HEK293 (cell line): ENCODE measurements around the gene ANKH.
A peak's percentile ranks its signal among the peaks of the same experiment; 100 is the strongest.

ENCODE experiments used
- EGR2 ChIP-seq: fragments of 450-650 bp; formaldehyde crosslinking; IDR thresholded peaks from 2 replicates; pipeline ENCODE4 v1.5.1; 2016; ENCODE audit warnings: low read depth, missing biosample characterization, missing genetic modification characterization
- IKZF3 ChIP-seq: fragments of 450-650 bp; IDR thresholded peaks from 2 replicates; pipeline ENCODE4 v1.5.0; 2018; ENCODE audit warnings: missing biosample characterization, mild to moderate bottlenecking, missing genetic modification characterization, moderate library complexity
- KLF1 ChIP-seq: fragments of 450-650 bp; formaldehyde crosslinking; IDR thresholded peaks from 2 replicates; pipeline ENCODE4 v1.5.1; 2016; ENCODE audit warnings: missing biosample characterization, missing genetic modification characterization
- KLF17 ChIP-seq: fragments of 450-650 bp; formaldehyde crosslinking; IDR thresholded peaks from 2 replicates; pipeline ENCODE4 v1.5.1; 2016; ENCODE audit warnings: missing biosample characterization, missing genetic modification characterization
- MZF1 ChIP-seq: fragments of 450-650 bp; formaldehyde crosslinking; IDR thresholded peaks from 2 replicates; pipeline ENCODE4 v1.5.1; 2017; ENCODE audit warnings: missing biosample characterization, missing genetic modification characterization, borderline replicate concordance
- PRDM1 ChIP-seq: fragments of 450-650 bp; formaldehyde crosslinking; IDR thresholded peaks from 2 replicates; pipeline ENCODE4; 2016; ENCODE audit warnings: missing biosample characterization, missing genetic modification characterization
- SCRT1 ChIP-seq: fragments of 450-650 bp; formaldehyde crosslinking; IDR thresholded peaks from 2 replicates; pipeline ENCODE4 v1.5.1; 2016; ENCODE audit warnings: missing biosample characterization, missing genetic modification characterization, borderline replicate concordance
- SCRT2 ChIP-seq: fragments of 450-650 bp; formaldehyde crosslinking; IDR thresholded peaks from 2 replicates; pipeline ENCODE4 v1.5.1; 2016; ENCODE audit warnings: missing biosample characterization, missing genetic modification characterization
- ZFP3 ChIP-seq: fragments of 450-650 bp; formaldehyde crosslinking; IDR thresholded peaks from 2 replicates; pipeline ENCODE4 v1.5.1; 2016; ENCODE audit warnings: low read depth, missing biosample characterization, missing genetic modification characterization
- ZNF138 ChIP-seq: fragments of 450-650 bp; formaldehyde crosslinking; IDR thresholded peaks from 2 replicates; pipeline ENCODE4 v1.5.1; 2016; ENCODE audit warnings: missing biosample characterization, missing genetic modification characterization, borderline replicate concordance
- ZNF184 ChIP-seq: fragments of 450-650 bp; IDR thresholded peaks from 2 replicates; pipeline ENCODE4 v1.5.1; 2018; ENCODE audit warnings: missing biosample characterization, mild to moderate bottlenecking, missing genetic modification characterization
- ZNF223 ChIP-seq: fragments of 450-650 bp; formaldehyde crosslinking; IDR thresholded peaks from 2 replicates; pipeline ENCODE4 v1.5.1; 2016; ENCODE audit warnings: missing biosample characterization, missing genetic modification characterization
- ZNF302 ChIP-seq: fragments of 450-650 bp; formaldehyde crosslinking; IDR thresholded peaks from 2 replicates; pipeline ENCODE4 v1.5.1; 2016; ENCODE audit warnings: missing biosample characterization, missing genetic modification characterization, low read depth
- ZNF324 ChIP-seq: fragments of 450-650 bp; formaldehyde crosslinking; IDR thresholded peaks from 2 replicates; pipeline ENCODE4 v1.5.1; 2016; ENCODE audit warnings: missing biosample characterization, missing genetic modification characterization
- ZNF335 ChIP-seq: fragments of 450-650 bp; formaldehyde crosslinking; conservative IDR thresholded peaks from 2 replicates; pipeline ENCODE4 v1.5.1; 2016; ENCODE audit warnings: missing biosample characterization, missing genetic modification characterization
- ZNF585B ChIP-seq: fragments of 450-650 bp; formaldehyde crosslinking; IDR thresholded peaks from 2 replicates; pipeline ENCODE4 v1.5.1; 2016; ENCODE audit warnings: missing biosample characterization, missing genetic modification characterization
- ZNF830 ChIP-seq: fragments of 450-650 bp; IDR thresholded peaks from 2 replicates; pipeline ENCODE4 v1.5.0; 2018; ENCODE audit warnings: missing biosample characterization, missing genetic modification characterization, low read depth, mild to moderate bottlenecking, moderate library complexity
- ZSCAN5A ChIP-seq: fragments of 450-650 bp; formaldehyde crosslinking; IDR thresholded peaks from 2 replicates; pipeline ENCODE4 v1.5.1; 2016; ENCODE audit warnings: missing biosample characterization, missing genetic modification characterization
- ZXDB ChIP-seq: fragments of 450-650 bp; formaldehyde crosslinking; IDR thresholded peaks from 2 replicates; pipeline ENCODE4 v1.5.1; 2016; ENCODE audit warnings: missing biosample characterization, missing genetic modification characterization
- TF ChIP-seq, protein P1 (sequence below): fragments of 450-650 bp; formaldehyde crosslinking; IDR thresholded peaks from 2 replicates; pipeline ENCODE4 v1.5.1; 2016; ENCODE audit warnings: missing biosample characterization, missing genetic modification characterization, borderline replicate concordance

ANKH gene

DNA sequence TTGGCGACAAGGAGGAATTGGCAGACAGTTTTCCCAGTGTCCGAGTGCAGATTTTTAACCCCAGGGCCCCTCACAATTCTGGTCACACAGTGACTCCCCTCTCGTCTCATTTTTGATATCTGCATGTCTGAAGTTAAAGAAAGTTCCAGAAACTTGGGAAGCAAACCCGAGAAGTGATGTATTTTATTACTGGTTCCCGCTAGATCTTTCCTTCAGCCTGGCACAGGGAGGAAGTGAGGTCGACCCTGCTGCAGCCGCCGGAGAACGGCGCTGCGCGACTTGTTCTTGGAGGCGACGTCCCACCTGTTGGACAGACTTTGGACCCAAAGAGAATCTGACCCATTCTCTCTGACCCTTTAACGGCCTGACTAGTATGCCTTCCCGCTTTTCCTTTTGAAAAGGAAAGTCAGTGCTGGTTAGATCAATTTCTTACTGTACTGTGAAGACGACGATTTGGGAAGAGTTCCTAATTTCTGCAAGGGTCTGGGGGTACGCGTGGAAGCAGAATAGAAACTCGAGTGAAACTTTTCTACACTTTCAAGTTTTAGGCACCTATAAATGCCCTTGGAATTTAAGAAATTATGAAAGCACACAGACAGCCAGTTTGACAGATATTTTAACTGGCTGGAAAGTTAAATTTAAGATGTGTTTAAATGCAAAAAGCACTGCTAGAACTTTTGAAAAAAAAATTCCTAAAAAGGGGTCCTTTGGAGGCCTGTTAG lies 206.3 kb downstream of the ANKH start (continued):
- TF ChIP-seq, protein P1, sequence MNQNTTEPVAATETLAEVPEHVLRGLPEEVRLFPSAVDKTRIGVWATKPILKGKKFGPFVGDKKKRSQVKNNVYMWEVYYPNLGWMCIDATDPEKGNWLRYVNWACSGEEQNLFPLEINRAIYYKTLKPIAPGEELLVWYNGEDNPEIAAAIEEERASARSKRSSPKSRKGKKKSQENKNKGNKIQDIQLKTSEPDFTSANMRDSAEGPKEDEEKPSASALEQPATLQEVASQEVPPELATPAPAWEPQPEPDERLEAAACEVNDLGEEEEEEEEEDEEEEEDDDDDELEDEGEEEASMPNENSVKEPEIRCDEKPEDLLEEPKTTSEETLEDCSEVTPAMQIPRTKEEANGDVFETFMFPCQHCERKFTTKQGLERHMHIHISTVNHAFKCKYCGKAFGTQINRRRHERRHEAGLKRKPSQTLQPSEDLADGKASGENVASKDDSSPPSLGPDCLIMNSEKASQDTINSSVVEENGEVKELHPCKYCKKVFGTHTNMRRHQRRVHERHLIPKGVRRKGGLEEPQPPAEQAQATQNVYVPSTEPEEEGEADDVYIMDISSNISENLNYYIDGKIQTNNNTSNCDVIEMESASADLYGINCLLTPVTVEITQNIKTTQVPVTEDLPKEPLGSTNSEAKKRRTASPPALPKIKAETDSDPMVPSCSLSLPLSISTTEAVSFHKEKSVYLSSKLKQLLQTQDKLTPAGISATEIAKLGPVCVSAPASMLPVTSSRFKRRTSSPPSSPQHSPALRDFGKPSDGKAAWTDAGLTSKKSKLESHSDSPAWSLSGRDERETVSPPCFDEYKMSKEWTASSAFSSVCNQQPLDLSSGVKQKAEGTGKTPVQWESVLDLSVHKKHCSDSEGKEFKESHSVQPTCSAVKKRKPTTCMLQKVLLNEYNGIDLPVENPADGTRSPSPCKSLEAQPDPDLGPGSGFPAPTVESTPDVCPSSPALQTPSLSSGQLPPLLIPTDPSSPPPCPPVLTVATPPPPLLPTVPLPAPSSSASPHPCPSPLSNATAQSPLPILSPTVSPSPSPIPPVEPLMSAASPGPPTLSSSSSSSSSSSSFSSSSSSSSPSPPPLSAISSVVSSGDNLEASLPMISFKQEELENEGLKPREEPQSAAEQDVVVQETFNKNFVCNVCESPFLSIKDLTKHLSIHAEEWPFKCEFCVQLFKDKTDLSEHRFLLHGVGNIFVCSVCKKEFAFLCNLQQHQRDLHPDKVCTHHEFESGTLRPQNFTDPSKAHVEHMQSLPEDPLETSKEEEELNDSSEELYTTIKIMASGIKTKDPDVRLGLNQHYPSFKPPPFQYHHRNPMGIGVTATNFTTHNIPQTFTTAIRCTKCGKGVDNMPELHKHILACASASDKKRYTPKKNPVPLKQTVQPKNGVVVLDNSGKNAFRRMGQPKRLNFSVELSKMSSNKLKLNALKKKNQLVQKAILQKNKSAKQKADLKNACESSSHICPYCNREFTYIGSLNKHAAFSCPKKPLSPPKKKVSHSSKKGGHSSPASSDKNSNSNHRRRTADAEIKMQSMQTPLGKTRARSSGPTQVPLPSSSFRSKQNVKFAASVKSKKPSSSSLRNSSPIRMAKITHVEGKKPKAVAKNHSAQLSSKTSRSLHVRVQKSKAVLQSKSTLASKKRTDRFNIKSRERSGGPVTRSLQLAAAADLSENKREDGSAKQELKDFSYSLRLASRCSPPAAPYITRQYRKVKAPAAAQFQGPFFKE (tag by site-specific recombination), result no peak
- TF ChIP-seq ZNF223 (no peak), KLF17 (tag by site-specific recombination) (no peak), MZF1 (tag by site-specific recombination) (no peak), ZSCAN5A (tag by site-specific recombination) (no peak), ZNF585B (no peak), ZNF184 (tag by site-specific recombination) (no peak), ZFP3 (tag by site-specific recombination) (no peak), ZNF138 (no peak), ZXDB (no peak), ZNF302 (tag by site-specific recombination) (no peak), ZNF335 (tag by site-specific recombination) (peak; percentile 38), PRDM1 (peak; percentile 94), IKZF3 (no peak), EGR2 (tag by site-specific recombination) (no peak), KLF1 (tag by site-specific recombination) (no peak), SCRT1 (tag by site-specific recombination) (peak; percentile 95), SCRT2 (tag by site-specific recombination) (peak; percentile 98), ZNF324 (no peak), ZNF830 (no peak)
- TF ChIP-seq, all 188 proteins: peak for 7
